GM19397 (cell line): ENCODE measurements around the gene IRAK4.

ENCODE experiments used
- ATAC-seq: cut with Tn5 transposase; IDR thresholded peaks from one replicate; pipeline ENCODE4 v1.9.1; 2021; ENCODE audit warnings: mild to moderate bottlenecking, moderate library complexity; ENCODE audit not compliant: unreplicated experiment

Gene IRAK4

DNA sequence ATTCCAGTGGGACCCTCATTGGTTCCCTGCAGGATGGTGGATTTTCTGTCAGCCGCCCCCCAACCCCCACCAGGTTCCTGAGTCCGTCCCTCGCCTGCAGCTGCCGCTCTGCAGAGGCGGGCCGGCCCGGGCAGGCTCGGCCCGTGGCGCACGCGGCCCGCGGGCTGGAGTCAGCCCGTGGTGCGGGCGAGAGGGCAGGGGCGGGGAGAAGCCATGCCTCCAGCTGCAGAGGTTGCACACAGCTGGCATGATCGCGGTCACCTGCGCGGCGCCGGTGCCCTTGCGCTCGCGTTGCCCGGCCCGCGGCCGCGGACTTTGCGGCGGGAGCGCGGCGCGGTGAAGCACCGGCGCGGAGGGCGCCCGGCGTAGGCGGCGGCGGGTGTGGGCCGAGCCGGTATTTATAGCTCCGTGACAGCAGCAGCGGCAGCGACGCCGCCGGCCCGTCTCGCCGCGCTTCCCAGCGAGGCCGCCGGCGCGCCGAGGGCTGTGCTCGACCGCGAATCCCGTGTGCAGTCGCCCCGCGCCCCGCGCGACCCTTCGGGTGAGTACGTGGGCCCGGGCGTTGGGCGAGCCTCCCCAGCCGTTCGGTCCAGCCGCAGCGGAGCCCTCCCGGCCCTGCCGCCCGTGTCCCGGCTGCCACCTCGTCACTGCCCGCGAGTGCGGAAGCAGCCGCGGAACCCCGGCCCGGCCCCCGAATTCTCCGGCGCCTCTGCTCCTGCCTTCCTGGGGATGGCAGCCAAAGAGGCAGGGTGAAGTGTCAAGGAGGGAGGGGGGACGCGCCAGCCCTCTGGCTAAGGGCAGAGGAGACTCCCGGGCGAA is 77.1 kb downstream of the IRAK4 start, which contains the start of gene TMEM117:
TSS of gene TMEM117 (plus strand) at position 426 of the 819 bp plus-strand sequence.
- peak; percentile 83 for ATAC-seq

DNA sequence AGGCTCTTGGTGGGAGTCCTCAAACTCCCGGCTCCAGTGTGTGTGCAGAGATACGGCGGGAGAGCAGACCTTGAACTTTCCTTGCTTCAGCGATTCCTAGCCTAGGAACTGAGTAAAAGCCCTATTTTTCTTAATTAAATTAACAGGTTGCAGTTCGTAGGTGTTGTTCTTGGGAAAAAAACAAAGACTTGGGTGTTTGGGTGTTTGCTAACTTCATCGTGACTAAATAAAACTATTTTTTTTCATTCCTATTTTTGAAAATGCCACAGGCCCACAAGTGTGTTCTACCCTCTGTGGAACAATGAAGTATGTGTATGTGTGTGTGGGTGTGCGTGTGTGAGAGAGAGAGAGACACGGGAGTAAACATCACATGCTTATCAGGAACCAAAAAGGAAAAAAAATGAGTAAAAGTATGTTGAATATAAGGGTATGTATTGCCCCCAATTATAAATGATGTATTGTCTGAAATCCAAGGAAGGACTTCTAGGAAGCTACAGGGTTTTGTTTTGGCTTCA is 77.8 kb downstream of the IRAK4 start:
- no peak for ATAC-seq
